Amniotic epithelial cell (primary cell): Measurements from ENCODE around the gene WDR19.
"Not testable (repeated sequence)": the region's sequence is repeated elsewhere in the genome, so short reads cannot be mapped to it uniquely, and the experiment has no call there.

ENCODE experiments used
- DNase-seq: peaks from one replicate; pipeline ENCODE4 v3.0.0-alpha.2; 2010; ENCODE audit warnings: low read depth

WDR19 gene

DNA sequence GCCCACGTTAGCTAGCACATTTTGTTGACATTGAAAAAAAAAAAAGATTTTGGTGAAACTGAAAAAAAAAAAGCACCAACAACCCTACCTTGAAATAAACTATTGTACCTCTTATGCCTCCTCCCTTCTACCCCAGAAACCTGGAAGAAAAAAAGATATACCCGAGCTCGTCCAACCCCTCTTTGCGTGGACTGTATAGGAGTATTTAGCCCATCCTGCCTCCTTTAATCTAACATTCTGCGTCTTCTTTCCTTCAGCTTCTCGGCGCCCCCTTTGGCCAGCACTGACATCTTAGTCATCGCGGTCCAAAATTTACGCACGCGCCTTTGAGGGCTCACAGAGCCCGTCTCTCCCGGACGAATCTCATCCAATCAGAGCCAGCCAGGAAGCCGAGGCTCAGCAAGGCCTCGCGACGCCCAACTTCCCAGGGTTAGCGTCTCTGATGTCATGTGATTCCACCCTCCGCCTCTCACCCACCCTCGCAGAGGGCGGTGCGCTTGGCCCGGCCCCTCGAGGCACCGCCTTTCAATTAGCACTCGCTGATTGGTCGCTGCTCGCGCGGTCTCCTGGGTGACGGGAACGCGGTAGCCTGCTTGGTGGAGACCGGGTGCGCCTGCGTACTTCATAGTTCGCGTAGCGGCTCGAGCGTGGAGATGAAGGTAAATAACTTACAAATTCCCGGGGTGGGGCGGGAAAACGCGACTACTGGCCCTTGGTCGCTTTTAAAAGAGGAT lies at the start of gene WDR19:
TSS of gene WDR19 (plus strand) at position 625 of the 734 bp plus-strand sequence. CDS start at position 654, 29 bp downstream.
- peak; percentile 99 for DNase-seq

DNA sequence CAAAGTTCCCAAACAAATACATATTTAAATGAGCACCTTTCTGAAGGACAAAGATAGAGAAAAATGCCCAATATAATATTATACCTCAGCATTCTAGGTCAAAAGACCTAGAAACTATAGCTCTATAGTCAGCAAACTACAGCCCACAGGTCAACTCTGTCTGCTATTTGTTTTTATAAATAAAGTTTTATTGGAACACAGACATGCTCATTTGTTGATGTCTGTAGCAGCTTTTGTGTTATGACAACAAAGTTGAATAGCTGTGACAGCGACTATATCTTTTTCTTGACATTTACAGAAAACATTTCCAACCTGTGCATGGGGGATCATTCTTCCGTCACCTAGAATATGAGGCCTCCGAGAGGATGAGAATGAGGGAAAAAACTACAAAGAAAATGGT lies 48.7 kb upstream of the WDR19 start:
- no peak for DNase-seq

- DNase-seq = no peak
Observed at GRCh38 chr4:39134683-39135306, 47.5 kb upstream of the WDR19 start.

DNA sequence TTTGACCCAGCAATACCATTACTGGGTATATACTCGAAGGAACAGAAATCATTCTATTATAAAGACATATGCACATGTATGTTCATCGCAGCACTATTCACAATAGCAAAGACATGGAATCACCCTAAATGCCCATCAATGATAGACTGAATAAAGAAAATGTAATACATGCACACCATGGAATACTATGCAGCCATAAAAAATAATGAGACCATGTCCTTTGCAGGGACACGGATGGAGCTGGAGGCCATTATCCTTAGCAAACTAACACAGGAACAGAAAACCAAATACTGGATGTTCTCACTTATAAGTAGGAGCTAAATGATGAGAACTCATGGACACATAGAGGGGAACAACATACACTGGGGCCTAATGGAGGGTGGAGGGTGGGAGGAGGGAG lies 44.1 kb upstream of the WDR19 start:
- not testable (repeated sequence) for DNase-seq

DNA sequence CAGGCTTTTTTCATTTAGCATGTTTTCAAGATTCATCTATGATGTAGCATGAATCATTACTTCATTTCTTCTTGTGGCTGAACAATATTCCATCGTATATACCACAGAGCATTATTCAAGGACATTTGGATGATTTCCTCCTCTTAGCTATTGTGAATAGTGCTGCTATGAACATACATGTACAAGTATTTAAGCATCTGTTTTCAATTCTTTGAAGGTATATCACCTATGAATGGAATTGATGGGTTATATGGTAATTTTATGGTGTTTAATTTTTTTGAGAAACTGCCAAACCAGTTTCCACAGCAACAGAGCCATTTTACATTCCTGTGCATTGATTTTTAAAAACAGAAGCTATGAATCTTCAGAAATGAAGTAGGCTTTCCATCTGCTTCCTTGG lies 36.1 kb upstream of the WDR19 start:
- no peak for DNase-seq

GRCh38 chr4:39154009-39154408 lies 28.3 kb upstream of the WDR19 start:
- DNase-seq = no peak

- no peak for DNase-seq
Observed at GRCh38 chr4:39157520-39157919, 24.8 kb upstream of the WDR19 start.

DNA sequence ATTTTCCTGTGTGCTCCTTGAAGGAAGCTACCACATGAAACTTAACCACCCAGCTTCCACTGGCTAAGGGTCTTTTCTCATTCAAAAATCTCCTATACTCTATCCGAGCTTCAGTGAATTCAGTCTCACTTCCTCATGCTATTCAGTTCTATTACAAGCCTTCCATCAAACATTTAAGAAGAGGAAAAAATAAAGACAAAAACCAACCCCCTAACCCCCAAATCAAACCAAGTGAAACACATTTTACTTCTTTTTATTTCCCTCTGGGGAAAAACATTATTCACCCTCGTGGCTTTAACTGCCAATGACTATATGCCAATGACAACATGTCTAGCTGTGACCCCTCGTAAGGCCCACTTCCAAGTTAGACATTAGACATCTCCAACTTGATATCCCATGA lies 16.2 kb upstream of the WDR19 start:
- DNase-seq = no peak

GRCh38 chr4:39166669-39167068 lies 15.7 kb upstream of the WDR19 start:
- DNase-seq = no peak

DNA sequence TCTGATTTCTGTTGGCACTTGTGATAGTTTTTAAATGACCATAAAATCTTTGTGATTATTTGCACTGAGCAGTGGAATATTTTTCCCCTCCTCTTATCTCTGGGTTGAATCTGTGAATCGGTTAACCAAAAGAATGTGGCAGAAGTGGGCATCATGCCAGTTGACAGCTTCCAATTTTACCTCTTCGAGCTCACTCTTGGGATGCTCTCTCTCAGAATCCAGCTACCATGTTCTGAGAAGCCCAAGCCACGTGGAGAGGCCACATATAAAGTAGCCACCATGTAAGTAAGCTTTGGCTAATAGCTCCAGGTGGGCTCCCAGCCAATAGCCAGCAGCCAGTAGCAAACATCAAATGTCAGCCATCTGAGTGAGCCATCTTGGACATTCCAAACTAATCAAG lies 12.9 kb upstream of the WDR19 start:
- peak; percentile 18 for DNase-seq

- DNase-seq = peak; percentile 15
Observed at GRCh38 chr4:39170301-39170700, 12.0 kb upstream of the WDR19 start.

DNA sequence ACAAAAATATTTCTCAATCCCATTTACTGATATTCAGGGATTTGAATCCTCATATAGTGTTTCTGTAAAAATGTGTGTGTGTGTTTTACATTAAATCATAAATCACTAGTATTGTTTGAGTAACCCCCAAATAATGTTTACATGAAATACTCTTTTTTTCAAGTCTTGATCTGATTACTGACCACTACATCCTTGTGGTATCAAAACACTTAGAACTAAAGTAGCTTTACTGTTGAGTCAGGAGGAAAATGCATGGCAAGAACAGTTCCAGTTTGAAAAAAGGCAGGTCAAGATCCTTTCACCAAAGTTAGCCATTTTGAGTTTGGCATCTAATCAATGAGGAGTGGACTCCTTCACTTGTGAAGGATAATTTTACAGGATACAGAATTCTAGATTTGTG lies 3.6 kb upstream of the WDR19 start:
- DNase-seq = peak; percentile 67

DNA sequence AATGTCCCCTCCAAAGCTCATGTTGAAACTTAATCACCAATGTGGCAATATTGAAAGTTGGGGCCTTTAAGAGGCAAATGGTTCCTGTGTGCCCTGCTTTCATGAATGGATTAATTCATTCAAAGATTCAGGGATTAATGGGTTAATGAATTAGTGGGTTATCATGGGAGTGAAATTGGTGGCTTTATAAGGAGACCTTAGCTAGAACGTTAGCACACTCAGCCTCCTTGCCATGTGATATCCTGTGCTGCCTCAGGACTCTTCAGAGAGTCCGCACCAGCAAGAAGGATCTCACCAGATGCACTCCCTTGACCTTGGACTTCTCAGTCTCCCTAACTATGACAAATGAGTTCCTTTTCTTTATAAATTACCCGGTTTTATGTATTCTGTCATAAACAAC lies 2.6 kb upstream of the WDR19 start:
- DNase-seq = no peak

DNA sequence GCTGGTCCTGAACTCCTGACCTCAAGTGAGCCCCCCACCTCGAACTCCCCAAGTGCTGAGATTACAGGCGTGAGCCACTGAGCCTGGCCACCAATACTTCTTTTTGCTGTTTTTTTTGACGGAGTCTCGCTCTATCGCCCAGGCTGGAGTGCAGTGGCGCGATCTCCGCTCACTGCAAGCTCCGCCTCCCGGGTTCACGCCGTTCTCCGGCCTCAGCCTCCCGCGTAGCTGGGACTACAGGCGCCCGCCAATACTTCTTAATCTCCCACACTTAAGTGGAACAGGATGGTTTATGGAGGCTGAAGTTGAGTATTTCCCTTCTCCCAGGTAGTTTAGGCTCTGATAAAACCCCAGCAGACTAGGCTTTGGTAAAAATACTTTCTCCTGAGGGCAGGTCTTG lies 1.7 kb upstream of the WDR19 start:
- DNase-seq = not testable (repeated sequence)

- DNase-seq = no peak
Observed at GRCh38 chr4:39181520-39181904, 817 bp upstream of the WDR19 start.

GRCh38 chr4:39201963-39202362 lies 19.6 kb downstream of the WDR19 start:
- no peak for DNase-seq

GRCh38 chr4:39204543-39204942 lies 22.2 kb downstream of the WDR19 start:
- DNase-seq = no peak

DNA sequence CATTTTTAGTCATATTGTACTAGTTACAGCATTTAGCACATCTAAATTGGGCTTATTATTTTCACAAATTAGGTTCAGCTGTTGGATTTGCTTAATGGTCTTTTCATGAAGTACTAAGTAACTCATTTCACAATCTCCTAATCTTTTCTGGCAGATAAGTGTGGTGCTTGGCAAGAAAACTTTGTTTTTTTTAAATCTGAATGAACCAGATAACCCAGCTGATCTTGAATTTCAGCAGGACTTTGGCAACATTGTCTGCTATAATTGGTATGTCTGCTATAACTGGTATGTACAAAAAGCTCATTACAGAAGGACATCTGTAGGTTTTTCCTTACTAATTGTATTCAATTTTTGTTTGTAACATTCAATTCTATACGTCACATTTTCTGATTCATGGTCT lies 22.7 kb downstream of the WDR19 start:
- peak; percentile 72 for DNase-seq

DNA sequence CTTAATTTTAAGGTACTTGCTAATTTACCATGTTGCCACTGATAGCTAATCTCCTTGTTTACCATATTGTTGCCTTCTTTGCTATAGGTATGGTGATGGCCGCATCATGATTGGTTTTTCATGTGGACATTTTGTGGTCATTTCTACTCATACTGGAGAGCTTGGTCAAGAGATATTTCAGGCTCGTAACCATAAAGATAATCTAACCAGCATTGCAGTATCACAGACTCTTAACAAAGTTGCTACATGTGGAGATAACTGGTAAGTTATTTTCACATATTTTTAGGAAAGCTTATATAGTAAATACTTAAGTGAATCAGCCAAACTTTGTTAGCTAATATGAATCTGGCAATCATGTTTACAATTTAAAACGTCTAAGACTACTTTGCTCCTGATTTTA lies 23.1 kb downstream of the WDR19 start:
- DNase-seq = peak; percentile 73

DNA sequence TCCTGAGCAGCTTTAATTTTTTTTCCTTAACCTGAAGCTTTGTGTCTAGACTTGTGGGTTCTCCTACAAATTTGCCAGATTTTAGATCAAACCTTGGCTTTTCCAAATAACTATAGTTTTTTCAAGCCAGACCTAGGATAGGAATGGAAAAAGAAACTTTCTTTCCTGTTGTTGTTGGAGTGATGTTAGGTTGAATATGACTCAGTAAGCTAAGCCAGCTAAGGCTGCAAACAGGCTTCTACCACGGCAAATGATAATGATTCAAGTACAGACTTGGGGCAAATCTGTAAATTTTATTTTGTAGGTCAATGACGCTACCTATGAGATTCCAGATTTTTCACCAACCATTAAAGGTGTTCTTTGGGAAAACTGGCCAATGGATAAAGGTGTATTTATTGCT lies 45.6 kb downstream of the WDR19 start:
- peak; percentile 18 for DNase-seq

DNA sequence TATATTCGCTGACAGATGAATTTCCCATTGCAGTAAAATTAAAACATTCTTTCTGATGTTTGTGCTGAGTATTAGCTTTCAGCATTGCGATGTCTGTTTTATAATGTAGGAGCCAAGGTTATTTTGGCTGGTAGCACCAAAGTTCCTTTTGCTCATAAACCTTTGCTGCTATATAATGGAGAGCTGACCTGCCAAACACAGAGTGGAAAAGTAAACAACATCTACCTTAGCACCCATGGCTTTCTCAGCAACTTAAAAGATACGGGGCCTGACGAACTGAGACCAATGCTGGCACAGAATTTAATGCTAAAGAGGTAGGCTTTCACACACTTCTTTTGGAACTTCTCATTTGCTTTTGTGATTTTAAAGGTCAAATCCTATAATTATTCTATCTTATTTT lies 46.0 kb downstream of the WDR19 start:
- no peak for DNase-seq

- no peak for DNase-seq
Observed at GRCh38 chr4:39230462-39230861, 48.1 kb downstream of the WDR19 start.

DNA sequence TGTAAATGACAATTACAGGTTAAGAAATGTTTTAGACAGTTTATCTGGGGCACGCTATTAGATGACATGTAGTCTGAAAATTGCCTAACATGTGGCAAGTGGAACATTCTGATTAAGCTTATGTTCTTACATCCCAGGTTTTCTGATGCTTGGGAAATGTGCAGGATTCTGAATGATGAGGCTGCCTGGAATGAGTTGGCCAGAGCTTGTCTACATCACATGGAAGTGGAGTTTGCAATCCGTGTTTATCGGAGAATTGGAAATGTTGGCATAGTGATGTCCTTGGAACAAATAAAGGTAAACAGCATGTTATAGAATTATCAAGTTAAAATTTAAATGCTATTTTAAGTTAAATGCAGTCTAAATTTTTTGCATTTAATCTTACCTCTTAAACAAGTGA lies 49.3 kb downstream of the WDR19 start:
- peak; percentile 49 for DNase-seq

GRCh38 chr4:39232100-39232499 lies 49.8 kb downstream of the WDR19 start:
- DNase-seq = no peak
